Esophagus squamous epithelium (tissue), 5 donors: Measurements from ENCODE around the gene RAP2C. TPM values are rescaled to one million over a fixed set of nuclear protein-coding genes. Genes with fewer than 3 reads are reported as not detected.

Experiments used
- DNase-seq: peaks from one replicate; lab custom pipeline; 2025; lab: John Stamatoyannopoulos, UW
- H3K27ac ChIP-seq, 4 donors: fragments of 200-600 bp; sonication (generic); one replicate each; pipeline ENCODE4 v1.5.1; 2016 to 2019; ENCODE audit warnings: mild to moderate bottlenecking in 1 of 4
- H3K27me3 ChIP-seq, 4 donors: fragments of 200-600 bp; sonication (generic); 1 replicate in 3 of 4; 2 replicates in 1 of 4; pipeline versions ENCODE4 v1.5.1 to v1.6.0; 2017 to 2021; ENCODE audit warnings: antibody characterized with exemption in 1 of 4
- H3K36me3 ChIP-seq, 3 donors: fragments of 200-600 bp; sonication (generic); one replicate each; pipeline ENCODE4 v1.5.1; 2016 to 2019
- H3K4me1 ChIP-seq, 3 donors: fragments of 200-600 bp; sonication (generic); one replicate each; pipeline ENCODE4 v1.5.1; 2017 to 2019
- H3K4me3 ChIP-seq, 4 donors: fragments of 200-600 bp; sonication (generic); 1 replicate in 3 of 4; 2 replicates in 1 of 4; pipeline ENCODE4 v1.5.1; 2016 to 2019; ENCODE audit warnings: mild to moderate bottlenecking in 2 of 4, moderate library complexity in 1 of 4
- H3K9me3 ChIP-seq, 3 donors: fragments of 200-600 bp; sonication (generic); one replicate each; pipeline ENCODE4 v1.5.1; 2016 to 2019
- POLR2A ChIP-seq, 4 donors: fragments of 450-650 bp; IDR thresholded peaks; one replicate each; pipeline ENCODE4 v1.6.1; 2017; ENCODE audit warnings: antibody characterized with exemption in 4 of 4, mild to moderate bottlenecking in 4 of 4, moderate library complexity in 3 of 4
- WGBS, 2 donors: methylation state at CpG; one replicate each; pipeline ENCODE4 v1.1.5; 2018; 5-methylcytosine and 5-hydroxymethylcytosine counted together
- intact Hi-C: fragments of 100-400 bp; cut with DNase I; formaldehyde crosslinking; loops from one replicate; pipeline ENCODE4 v1.15.0; 2022
- total RNA-seq, 4 donors: library from RNA; depleted of rRNA; stranded (reverse); fragments of >200 nt; gene quantifications; one replicate each; pipeline ENCODE4 v1.1.0, GENCODE V29; 2016
- TF ChIP-seq, protein P1 (sequence below), 6 experiments: fragments of 450-650 bp in 4 of 6; fragments of 200-600 bp in 2 of 6; sonication (generic) in 2 of 6; IDR thresholded peaks; one replicate each; pipeline ENCODE4 v1.5.1; 2016 to 2019; ENCODE audit warnings: antibody characterized with exemption in 6 of 6, mild to moderate bottlenecking in 4 of 6, moderate library complexity in 4 of 6
- donor health status: DM: yes; HTN: yes; CAD: no.

Gene RAP2C
- total RNA-seq, 4 donors from 2014 or later = 13.8 to 25.0 (median 19.9) TPM

DNA sequence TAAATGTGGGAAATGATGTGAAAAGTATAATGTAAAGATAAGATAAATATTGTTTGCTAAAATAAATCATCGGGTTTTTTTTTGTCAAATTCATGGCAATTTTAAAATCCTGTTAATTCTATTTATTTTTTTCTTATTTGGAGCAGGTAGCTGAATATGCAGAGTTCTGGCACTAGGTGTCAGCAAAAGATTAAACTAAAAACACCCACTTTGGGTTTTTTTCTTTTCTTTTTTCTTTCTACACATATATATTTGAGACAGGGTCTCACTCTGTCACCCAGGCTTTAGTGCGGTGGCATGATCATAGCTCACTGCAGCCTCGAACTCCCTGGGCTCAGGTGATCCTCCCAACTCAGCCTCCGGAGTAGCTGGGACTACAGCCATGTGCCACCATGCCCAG lies 6.9 kb upstream of the RAP2C start:
- Histone ChIP-seq H3K36me3 (no peaks in the 10 kb centered on the region), H3K27me3 (no peaks in the 10 kb centered on the region), H3K9me3 (no peaks in the 10 kb centered on the region), H3K4me3 (no peak overlapping the region), H3K27ac (no peak overlapping the region), H3K4me1 (peaks cover 0 to 5% (median 0%) of the 10 kb centered on the region in 3 donors)
- intact Hi-C loops = no loop called here
- DNase-seq = no peak
- WGBS, 2 donors = 56 to 67% methylated on average over 4 of the region's 4 CpGs
- no peak for TF ChIP-seq POLR2A (IDR thresholded peaks at IDR 0.05)
- TF ChIP-seq, protein P1, sequence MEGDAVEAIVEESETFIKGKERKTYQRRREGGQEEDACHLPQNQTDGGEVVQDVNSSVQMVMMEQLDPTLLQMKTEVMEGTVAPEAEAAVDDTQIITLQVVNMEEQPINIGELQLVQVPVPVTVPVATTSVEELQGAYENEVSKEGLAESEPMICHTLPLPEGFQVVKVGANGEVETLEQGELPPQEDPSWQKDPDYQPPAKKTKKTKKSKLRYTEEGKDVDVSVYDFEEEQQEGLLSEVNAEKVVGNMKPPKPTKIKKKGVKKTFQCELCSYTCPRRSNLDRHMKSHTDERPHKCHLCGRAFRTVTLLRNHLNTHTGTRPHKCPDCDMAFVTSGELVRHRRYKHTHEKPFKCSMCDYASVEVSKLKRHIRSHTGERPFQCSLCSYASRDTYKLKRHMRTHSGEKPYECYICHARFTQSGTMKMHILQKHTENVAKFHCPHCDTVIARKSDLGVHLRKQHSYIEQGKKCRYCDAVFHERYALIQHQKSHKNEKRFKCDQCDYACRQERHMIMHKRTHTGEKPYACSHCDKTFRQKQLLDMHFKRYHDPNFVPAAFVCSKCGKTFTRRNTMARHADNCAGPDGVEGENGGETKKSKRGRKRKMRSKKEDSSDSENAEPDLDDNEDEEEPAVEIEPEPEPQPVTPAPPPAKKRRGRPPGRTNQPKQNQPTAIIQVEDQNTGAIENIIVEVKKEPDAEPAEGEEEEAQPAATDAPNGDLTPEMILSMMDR (IDR thresholded peaks at IDR 0.05) = peak in 4 of 6 experiments; percentile 25 to 51 (median 30)

DNA sequence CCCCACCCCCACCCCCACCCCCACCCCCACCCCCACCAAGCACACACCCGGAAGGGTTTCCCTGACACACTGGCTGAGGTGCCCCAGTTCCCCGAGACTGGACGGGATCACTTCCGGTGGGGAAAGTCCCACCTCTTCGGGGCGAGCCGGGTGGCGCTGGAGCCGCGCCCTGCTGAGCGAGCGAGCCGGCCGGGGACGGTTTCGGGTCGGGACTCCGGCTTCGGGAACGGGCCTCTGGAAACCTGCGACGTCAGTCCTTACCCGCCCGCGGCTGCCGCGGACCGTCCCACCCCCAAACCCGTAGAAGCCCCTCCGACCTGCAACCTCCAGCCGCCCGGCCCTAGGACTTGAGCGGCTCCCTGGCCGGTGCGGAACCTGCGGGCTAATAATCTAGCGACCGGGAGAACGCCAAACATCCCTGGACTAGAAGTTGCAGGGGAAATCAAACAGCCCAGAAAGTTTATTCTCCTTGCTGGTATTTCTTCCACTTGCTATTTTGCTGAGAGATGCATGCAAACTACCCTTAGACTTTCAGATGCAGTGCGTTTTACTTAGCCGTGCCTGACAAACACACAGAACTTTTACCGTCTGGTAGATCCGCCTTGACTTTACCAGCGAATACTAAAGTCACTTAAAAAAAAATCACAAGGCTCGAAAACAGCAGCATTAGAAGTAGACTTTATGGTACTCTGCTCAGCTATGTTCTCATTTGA lies 991 bp downstream of the RAP2C start:
- peak overlapping the region; percentile 64 to 83 (median 77) for H3K4me3 ChIP-seq
- no peaks in the 10 kb centered on the region for H3K9me3 ChIP-seq
- DNase-seq = peak; percentile 18
- WGBS, 2 donors = 0 to 38% methylated on average over 1 to 3 of the region's 45 CpGs
- peak overlapping the region; percentile 93 to 99 (median 98) for H3K27ac ChIP-seq
- peaks cover 0 to 9% (median 0%) of the 10 kb centered on the region in 3 donors for H3K36me3 ChIP-seq
- intact Hi-C loops = no loop called here
- H3K4me1 ChIP-seq = peaks cover 0 to 40% (median 6%) of the 10 kb centered on the region in 3 donors
- no peaks in the 10 kb centered on the region for H3K27me3 ChIP-seq
- peak in 2 of 4 donors; percentile 51 to 64 for TF ChIP-seq POLR2A (IDR thresholded peaks at IDR 0.05)
- TF ChIP-seq, protein P1 (IDR thresholded peaks at IDR 0.05) = no peak

DNA sequence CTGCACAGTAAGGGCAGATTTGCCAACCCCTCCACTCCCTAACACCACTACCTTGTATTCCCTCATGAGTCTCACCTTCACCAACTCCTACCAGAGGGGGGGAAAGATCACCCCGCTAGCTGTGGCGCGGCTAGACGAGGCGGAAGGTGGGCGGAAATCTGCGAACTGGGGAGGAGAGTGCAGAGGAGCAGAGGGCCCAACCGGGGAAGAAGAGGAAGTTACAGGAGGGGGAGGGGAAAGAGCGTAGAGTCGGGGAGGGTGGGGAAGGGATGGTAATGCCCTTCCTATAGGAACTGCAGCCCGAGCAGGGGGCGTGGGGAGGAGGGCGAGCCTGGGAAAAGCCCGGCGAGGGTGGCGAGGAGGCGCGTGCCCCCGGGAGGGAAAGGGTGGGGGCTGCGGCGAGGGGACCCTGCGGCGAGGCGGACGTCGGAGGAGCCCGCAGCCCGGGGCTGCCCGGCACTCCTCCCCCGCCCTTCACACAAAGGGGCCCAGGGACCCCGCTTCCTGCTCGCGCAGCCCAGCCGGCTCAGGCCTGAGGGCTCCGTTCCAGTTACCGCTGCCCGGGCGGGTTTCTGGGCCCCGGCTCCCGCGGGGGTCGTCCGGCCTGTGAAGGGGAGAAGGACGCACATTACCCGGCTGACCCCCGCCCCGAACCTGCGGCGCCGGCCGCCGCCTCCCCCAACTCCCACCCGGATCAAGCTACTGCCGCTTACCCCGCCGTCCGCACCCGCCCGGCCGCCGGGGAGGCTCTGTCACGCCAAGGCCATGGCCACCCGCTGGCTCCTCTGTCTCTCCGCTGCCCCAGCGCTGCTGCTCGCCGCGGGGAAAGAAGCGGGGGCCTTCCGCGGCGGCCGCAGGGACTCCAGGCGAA lies 1.8 kb downstream of the RAP2C start:
- TF ChIP-seq POLR2A (IDR thresholded peaks at IDR 0.05) = peak in 1 of 4 donors; percentile 48
- TF ChIP-seq, protein P1 (IDR thresholded peaks at IDR 0.05) = no peak
- Histone ChIP-seq H3K36me3 (peaks cover 0 to 15% (median 0%) of the 10 kb centered on the region in 3 donors), H3K4me1 (peaks cover 0 to 44% (median 6%) of the 10 kb centered on the region in 3 donors), H3K27me3 (no peaks in the 10 kb centered on the region), H3K27ac (peak overlapping the region; percentile 93 to 99 (median 98)), H3K9me3 (no peaks in the 10 kb centered on the region), H3K4me3 (peak overlapping the region; percentile 64 to 83 (median 77))
- 0 to 44% methylated on average over 2 to 17 of the region's 74 CpGs for WGBS, 2 donors
- peak; percentile 41 for DNase-seq
- intact Hi-C loops = no loop called here

DNA sequence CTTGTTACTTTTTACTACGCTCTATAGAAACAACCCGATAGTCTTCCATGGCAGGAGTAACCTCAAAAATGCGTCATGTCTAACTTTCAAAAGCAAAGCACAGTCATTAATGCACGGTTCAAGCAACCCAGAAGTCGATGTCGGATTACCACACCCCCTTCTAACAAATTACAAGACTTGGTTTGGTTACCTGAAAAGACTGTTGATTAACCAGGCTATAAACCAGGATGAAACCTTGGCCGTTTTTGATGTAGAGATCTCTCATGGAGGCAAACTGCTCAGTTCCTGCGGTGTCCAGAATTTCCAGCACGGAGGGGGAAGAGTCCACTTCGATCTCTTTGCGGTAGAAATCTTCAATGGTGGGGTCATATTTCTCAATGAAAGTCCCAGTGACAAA lies 2.4 kb downstream of the RAP2C start:
- Histone ChIP-seq H3K9me3 (no peaks in the 10 kb centered on the region), H3K36me3 (peaks cover 0 to 15% (median 0%) of the 10 kb centered on the region in 3 donors), H3K27me3 (no peaks in the 10 kb centered on the region), H3K27ac (peak overlapping the region; percentile 93 to 99 (median 98)), H3K4me1 (peaks cover 0 to 44% (median 6%) of the 10 kb centered on the region in 3 donors), H3K4me3 (peak overlapping the region; percentile 64 to 83 (median 77))
- DNase-seq = no peak
- intact Hi-C loops = no loop called here
- TF ChIP-seq POLR2A (IDR thresholded peaks at IDR 0.05) = no peak
- TF ChIP-seq, protein P1 (IDR thresholded peaks at IDR 0.05) = no peak
- WGBS, 2 donors = 1 to 31% methylated on average over 11 of the region's 11 CpGs
